CD4-positive, alpha-beta T cell treated with Interleukin-17A for 1 hour (primary cell): ENCODE data around the gene SLC35E3.

Source experiments
- DNase-seq: peaks from one replicate; pipeline ENCODE4 v3.0.0-alpha.2; 2020

Gene SLC35E3

DNA sequence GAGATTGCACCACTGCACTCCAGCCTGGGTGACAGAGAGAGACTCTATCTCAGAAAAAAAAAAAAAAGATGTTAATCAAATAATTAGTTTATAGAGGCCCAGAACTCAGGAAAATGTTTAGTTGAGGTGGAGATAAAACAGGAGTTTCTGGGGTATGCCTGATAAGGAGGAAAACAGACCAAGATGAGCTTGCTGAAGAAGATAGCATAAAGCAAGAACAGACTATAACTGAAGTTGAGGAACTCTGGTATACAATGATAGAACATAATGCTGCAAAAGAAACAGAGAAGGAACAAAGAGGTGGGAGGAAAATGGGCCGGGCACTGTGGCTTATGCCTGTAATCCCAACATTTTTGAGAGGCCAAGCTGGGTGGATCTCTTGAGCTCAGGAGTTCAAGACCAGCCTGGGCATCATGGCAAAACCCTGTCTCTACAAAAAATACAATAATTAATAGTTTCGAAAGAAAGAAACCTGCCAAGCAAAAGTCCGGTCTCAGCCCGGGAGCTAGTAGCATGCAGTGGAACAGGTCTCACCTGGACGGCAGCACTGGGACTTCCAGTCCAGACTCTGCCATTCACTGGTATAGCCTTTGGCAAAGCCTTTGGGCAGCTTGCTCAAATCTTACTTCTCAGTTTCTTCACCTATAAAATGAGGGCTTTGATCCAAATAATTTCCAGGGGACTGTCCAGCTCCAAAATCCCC, 25.4 kb downstream of the SLC35E3 start:
- DNase-seq, result no peak

DNA sequence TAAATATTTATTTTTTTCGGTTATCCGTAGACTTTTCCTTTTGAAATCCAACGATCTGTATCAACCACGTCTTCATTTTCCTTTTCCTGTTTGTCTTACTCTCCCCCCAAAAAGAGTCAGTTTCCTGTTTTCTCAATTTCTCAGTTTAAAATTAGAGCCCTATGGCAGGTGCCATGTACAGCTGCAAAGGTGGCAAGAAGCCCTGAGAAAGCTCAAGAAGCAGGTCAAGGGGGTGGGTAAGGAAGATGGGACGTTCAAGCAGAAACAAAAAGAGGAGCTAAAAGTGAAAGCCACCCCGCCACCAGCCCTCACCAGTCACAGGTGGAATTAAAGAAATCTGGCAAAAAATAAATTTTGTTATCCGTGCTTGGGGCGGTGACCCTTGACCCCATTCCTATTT, 26.7 kb downstream of the SLC35E3 start:
- DNase-seq, result no peak

DNA sequence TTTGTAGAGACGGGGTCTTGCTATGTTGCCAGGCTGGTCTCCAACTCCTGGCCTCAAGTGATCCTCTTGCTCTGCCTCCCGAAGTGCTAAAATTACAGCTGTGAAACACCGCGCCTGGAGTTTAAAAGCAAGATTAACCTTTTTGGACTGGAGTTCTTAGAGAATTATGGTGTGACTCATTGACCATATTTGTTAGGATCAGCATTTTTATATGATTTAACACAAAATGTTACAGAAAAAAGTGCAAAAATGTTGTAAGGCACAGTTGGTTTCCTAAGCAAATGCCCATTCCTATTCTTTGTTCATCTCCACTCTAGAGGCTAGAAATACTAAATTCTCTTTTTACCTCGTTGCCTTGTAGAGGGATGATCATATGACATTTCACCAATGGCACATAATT, 27.6 kb downstream of the SLC35E3 start:
- DNase-seq, result no peak

DNA sequence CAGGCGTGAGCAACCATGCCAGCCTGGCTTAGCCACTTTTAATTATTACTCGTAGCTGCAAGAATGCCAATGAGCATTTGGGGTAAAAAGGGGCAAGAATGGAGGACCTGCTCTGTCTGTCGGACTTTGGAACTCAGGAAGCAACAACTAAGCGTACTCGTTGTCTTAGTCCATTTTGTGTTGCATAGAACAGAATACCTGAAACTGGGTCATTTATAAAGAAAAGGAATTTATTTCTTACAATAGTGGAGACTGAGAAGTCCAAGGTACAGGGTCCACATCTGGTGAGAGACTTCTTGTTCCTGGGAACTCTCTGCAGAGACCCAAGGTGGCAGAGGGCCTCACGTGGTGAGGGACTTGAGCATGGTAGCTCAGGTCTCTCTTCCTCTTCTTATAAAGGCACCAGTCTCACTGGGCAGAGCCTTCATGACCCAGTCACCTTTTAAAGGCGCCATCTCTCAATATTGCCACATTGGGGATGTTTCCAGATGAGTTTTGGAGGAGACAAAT, 29.2 kb downstream of the SLC35E3 start:
- no peak for DNase-seq

DNA sequence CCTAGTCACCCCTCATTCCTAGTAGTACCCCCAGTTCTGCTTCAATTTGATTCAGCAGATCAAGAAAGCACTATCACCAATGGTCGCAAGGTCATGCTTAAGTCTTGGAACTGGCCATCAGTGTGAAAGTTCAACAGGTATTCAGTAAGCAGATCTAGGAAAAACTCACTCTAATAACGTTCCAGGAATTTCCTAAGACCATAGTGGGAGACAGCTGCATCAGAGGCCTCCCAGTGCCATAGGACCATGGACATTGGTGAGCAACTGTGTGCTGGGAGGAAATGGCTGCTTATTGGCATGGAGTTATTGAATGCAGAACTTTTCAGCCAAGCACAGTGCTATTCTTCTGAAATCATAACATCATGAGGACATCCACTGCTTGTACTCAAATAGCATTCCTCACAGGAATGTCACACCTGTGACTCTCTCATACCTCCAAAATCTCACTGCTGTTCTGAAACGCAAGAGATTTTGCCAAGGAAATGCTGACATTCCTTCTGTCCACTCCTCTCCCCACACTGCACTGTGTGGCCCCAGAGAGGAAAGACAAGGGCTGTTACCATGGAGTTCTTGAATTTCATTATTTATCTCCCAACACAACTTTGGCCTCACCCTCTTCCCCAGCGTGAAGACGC, 31.1 kb downstream of the SLC35E3 start:
- DNase-seq, result no peak

DNA sequence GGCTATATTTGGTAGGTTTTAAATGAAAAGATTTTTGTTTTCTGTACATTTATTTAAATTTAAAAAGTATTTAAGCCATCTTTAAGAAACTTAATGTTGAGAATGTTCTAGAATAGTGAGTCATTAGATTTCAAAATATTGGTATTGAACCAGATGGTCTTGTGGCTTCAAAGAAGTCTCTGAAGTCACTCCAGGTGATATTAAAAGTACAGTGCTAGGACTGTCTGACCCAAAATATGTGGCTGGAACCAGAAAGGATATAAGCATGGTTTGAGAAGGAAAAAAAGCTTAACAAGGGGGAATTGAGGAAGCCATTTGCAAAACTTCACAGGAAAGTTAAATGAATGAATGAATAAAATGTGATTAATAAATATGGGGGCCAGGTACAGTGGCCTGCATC, 33.3 kb downstream of the SLC35E3 start:
- DNase-seq, result no peak

DNA sequence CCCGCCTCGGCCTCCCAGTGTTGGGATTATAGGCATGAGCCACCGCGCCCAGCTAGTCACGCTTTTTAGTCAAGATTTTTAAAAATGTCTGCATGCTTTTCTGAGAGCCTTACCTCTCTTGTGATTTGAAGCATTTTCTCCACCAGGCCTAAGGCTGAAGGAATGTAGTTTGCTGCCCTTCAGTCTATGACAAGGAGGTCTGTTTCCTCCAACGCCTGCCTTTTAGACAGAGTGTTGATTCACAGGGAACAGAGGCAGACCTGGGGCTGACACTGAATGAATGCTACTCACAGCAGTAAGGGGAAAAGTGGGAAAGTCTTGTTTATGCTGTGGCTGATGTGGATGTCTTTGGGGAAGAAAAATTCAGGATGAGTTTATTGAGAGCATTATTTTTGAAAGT, 34.8 kb downstream of the SLC35E3 start:
- no peak for DNase-seq

DNA sequence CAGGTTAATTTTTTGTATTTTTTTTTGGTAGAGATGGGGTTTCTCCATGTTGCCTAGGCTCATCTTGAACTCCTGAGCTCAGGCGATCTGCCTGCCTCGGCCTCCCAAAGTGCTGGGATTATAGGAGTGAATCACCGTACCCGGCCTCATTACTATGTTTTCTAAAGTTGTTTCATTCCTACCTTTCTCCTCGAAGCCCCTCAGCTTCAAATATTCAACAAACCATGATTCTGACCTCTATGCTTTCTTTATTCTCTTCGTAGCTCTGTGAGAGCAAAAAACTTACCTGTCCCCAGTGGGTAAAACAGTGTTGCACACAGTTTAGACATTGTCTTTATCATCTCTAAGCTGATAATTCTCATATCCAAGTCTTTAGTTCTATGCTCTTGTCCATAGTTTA, 35.8 kb downstream of the SLC35E3 start:
- DNase-seq, result no peak

DNA sequence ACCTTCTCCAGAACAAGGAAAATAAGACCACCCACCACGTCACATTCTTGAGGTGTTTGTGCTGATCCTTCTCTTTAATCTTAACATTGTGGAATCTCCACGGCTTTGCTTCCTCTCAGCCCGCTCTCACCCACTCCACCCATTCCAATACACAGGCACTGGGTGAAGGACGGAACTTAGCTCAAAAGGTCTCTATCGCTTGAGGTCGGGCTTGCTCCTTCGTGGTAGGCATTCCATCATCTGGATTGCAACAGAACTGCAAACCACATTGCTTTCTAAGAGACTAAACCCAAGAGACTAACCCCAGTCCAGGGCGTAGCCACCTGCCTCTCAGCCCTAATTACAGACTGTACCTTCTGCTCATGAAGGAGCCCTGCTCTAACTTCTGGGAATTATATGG, 38.0 kb downstream of the SLC35E3 start:
- DNase-seq, result peak; percentile 9

DNA sequence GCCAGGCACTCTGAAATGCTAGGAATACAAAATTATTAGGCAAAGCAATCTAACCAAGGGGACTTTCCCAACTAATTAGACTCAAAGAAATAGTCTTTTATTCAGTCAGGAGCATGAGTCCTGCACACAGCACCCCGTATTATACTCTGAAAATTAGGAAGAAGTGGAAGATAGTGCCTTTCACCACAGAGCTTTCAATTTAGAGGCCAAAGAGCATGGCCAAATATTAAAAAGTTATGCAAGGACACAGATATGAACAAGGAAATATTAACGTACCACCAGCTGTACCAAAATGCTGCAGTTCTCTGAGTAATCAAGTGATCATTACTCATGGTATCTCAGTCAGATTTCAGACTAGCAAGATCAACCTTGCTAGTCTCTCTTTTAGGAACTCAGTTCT, 39.4 kb downstream of the SLC35E3 start:
- no peak for DNase-seq

DNA sequence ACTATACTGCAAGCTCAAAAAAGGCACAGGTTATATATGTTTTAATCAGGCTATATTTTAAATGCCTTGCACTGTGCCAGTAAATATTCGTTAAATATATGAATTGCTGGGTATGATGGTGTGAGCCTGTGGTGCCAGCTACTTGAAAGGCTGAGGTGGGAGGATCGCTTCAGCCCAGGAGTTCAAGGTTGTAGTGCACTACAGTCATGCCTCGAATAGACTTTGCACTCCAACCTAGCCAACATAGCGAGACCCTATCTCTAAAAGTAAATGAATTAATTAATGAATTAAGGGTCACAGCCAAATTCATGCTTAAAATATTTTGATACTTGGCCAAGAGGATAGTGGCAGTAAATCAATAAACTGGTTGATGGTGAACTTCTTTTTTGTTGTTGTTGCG, 39.8 kb downstream of the SLC35E3 start:
- DNase-seq, result no peak

DNA sequence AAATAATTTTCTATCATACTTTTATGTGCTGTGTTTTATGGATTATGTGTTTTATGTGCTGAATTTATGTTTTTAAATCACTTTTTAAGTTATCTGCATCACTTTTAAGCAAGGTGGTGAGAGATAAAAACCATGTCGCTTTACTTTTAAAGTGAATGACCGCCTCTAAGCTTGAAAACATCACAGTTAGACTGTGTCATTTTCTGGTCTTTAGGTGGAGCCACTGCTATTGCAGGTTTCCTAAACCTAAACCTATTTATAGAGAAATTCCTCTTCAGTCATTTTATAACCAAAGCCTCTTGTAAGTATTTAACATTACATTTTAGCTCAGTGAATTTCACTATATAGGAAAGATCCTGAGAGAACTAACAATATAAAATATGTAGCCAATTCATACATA, 41.0 kb downstream of the SLC35E3 start:
- no peak for DNase-seq

DNA sequence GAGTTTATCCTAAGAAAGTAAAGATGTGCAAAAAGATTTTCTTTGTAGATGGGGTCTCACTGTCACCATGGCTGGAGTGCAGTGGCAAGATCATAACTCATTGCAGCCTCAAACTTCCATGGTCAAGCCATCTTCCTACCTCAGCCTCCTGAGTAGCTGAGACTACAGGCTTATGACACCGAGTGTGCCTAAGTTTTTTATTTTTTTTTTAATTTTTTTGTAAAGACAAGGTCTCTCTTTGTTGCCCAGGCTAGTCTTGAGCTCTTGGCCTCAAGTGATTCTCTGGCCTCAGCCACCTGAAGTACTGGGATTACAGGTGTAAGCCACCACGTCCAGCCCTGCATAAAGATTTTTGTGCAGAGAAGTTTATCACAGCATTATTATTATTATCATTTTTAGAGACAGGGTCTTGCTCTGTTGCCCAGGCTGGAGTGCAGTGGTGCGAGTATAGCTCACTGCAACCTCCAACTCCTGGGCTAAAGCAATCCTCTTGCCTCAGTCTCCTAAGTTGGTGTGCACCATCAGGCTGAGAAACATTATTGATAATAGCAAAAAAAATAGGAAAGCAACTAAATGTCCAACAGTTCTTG, 42.7 kb downstream of the SLC35E3 start:
- DNase-seq, result no peak

DNA sequence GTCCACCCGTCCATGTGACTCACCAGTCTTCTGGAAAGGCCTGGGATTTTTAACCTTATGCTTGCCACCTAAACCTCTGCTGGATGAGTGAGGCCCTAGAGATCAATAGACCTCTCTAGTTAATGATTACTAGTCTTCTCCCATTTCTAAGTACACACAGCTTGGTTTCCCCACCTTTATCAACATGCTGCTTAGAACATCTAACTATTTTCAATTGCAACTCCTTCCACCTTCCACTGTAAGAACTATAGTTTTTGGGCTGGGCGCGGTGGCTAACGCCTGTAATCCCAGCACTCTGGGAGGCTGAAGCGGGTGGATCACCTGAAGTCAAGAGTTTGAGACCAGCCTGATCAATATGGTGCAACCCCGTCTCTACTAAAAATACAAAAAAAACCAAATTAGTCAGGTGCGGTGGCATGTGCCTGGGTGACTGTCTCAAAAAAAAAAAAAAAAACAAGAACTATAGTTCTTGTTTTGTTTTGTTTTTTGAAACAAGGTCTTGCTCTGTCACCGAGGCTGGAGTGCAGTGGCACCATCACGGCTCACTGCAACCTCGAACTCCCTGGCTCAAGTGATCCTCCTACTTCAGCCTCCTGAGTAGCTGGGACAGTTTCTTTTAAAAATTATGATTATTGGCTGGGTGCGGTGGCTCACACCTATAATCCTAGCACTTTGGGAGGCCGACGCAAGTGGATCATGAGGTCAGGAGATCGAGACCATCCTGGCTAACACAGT, 43.3 kb downstream of the SLC35E3 start:
- no peak for DNase-seq

DNA sequence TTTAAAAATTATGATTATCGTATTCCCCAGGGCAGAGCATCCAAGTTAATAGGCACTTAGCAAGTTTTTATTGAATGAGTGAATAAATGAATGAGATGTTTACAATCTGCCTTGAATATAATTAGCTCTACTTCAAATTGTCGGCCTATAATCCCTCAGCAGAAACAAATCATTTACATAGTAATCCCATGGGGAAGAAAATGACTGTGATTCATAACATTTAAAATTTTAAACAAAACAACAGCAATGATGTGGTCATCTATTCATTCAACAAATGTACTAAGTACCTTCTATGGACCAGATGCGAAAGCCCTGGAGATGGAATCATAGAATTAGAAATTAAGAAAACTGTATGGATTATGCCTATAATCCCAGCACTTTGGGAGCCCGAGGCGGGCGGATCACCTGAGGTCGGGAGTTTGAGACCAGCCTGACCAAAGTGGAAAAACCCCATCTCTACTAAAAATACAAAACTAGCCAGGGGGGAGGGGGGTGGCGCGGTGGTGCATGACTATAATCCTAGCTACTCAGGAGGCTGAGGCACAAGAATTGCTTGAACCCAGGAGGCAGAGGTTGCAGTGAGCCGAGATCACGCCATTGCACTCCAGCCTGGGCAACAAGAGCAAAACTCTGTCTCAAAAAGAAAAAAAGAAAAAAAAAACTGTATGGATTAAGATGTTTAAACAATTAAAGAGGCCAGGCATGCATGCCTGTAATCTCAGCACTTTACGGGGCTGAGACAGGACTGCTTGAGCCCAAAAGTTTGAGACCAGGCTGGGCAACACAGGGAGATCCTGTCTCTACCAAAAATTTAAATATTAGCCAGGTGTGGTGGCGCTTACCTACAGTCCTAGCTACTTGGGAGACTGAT, 44.3 kb downstream of the SLC35E3 start:
- no peak for DNase-seq

DNA sequence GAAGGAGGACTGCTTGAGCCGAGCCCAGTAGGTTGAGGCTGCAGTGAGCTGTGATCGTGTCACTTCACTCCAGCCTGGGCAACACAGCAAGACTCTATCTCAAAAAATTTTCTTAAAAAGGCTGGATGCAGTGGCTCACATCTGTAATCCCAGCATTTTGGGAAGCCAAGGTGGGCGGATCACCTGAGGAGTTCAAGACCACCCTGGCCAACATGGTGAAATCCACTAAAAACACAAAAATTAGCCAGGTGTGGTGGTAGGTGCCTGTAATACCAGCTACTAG, 44.9 kb downstream of the SLC35E3 start:
- DNase-seq, result no peak

DNA sequence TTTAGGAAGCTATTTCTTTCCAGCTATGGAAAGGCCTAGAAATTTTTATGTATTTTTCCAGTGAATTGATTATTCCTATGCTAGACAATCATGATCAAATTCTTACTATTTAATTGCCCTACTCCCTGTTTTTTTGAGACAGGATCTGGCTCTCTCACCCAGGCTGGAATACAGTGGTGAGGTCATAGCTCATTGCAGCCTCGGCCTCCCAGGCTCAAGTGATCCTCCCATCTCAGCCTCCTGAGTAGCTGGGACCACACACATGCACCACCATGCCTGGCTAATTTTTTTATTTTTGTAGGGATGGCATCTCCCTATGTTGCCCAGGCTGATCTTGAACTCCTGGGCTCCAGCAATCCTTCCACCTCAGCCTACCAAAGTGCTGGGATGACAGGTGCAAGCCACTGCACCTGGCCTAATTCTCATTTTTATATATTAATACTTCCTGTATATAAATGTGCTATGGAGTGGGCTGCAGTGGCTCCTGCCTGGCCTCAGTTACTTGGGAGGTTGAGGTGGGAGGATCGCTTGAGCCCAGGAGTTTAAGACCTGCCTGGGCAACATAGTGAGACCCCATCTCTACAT, 46.0 kb downstream of the SLC35E3 start:
- DNase-seq, result no peak

DNA sequence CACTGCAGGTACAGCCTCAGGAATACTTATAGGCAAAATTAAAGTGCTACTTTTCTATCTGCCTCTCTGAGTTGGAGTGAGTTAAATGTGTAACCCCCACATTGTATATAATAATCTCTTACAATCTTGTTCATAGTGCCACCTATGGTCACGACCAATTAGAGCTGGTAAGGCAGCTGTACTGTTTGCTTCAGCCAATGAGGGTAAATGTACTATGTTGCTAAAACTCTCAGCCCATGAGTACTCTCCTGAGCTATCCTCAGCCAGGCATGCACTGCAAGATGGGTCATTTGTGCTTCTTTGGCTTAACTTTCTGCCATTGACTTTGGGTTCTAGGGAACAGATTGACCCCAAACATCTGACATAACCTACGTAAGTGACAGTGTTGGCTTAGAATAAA, 47.0 kb downstream of the SLC35E3 start:
- peak; percentile 73 for DNase-seq

DNA sequence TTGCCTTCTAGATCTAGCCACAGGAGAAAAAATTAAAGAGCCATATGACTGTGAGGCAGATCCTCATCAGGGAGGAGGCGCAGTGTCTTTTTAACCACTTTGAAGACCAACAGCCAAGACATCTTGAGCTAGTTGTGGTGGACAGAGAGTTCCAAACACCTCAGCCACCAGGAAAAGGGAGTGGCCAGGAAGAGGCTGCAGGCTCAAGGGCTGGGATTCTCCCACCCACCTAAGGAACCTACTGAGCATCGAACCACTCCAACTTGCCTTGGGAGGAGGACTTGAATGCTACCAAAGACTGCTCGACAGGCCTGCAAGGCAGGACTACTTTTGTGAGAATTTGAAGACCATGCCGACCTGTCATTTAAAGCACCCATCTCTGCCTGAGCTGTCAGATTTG, 47.5 kb downstream of the SLC35E3 start:
- DNase-seq, result no peak

DNA sequence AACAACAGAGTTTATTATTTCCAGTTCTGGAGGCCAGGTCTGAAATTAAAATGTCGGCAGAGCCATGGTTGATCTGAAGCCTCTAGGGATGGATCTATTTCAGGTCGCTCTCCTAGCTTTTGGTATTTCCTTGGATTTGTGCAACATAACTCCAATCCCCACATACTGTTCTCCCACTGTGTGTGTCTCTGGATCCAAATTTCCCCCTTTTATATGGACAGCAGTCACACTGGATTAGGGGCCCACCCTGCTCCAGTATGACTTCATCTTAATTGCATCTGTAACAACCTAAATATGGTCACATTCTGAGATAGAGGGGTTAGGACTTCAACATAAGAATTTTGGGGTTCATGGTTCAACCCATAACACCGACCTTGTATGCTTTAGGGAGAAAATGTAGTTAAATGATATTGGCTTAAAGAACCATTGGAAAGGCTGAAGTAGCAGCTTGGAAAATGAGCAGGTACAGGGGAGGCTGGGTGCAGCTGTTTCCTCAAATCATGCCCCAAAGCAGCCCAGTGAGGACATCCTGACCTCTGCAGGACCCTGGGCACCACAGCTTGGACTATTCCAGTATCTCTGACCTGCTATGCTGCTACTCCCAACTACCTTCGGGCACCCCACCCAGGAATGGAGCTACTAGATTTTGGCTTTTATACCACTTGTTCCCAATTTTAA, 48.1 kb downstream of the SLC35E3 start:
- no peak for DNase-seq

DNA sequence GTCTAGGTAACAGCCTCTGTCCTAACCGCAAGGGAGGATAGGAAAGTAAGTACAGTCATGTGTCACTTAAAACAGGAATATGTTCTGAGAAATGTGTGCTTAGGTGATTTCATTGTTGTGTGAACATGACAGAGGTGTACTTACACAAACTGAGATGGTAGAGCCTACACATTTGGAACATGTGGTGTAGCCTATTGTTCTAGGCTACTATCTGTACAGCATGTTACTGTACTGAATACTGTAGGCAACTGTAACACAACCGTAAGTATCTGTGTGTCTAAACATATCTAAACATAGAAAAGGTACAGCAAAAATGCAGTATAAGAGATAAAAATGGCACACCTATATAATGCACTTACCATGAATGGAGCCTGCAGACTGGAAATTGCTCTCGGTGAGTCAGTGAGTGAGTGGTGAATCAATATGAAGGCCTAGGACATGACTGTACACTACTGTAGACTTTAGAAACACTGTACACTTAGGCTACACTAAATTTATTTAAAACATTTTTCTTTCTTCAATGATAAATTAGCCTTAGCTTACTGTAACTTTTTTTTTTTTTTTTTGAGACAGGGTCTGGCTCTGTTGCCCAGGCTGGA, 48.8 kb downstream of the SLC35E3 start:
- no peak for DNase-seq

DNA sequence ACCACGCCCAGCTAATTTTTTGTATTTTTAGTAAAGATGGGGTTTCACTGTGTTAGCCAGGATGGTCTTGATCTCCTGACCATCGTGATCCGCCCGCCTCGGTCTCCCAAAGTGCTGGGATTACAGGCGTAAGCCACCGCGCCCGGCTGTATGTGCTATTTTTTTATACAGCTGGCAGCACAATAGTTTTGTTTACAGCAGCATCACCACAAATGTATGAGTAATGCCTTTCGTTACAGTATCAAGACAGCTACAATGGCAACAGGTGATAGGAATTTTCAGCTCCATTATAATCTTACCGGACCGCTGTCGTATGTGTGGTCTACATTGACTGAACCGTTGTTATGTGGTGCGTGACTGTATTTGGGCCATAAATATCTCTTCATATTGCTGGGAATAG, 50.4 kb downstream of the SLC35E3 start:
- DNase-seq, result no peak
